ENCODE results near the gene GMDS.

DNA sequence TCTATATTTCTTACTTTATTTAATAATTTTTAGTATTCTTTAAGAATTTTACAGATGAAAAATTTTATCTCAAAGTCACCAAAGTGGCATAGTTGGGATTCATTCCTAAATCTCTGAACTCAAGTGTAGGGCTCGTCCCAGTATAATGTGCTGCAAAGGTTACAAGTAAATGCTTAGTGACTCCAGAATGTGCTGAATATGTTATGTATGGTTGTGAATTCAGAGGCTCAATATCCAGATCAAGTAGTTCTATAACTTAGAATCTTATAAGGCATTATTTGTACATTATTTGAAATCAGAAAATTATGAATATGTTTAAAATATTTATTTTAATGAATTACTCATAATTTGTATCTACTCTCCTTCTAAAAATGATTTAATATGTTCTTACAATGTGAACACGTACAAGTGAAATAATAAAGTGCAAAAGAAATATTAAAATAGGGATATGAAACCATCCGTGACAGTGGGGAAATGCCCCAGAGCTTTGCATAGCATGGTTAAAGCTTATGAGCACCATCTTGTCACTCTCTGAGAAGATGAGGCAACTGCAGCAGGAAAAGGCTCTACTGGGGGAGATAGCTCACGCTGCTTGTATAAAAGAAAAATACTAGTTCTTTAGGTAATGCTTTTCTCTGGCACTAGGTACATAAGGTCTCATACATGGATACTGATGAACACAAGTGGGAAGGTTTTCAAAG is 376.7 kb downstream of the GMDS start:
- TF ChIP-seq POLR2A (IDR thresholded peaks at IDR 0.05; ENCODE audit: low read depth, low read length) (no peak), CTCF (conservative IDR thresholded peaks at IDR 0.05; ENCODE audit: low read depth, low read length) (no peak), RCOR1 (IDR thresholded peaks at IDR 0.05; ENCODE audit: insufficient replicate concordance, low read length) (no peak), MXI1 (IDR thresholded peaks at IDR 0.05; ENCODE audit: borderline replicate concordance, low read depth, low read length) (no peak), SMC3 (IDR thresholded peaks at IDR 0.05; ENCODE audit: low read depth, low read length) (no peak), MAFK (IDR thresholded peaks at IDR 0.05; ENCODE audit: low read depth, low read length) (no peak), FOS (IDR thresholded peaks at IDR 0.05; ENCODE audit: low read depth, low read length) (no peak), RFX5 (IDR thresholded peaks at IDR 0.05; ENCODE audit: low read depth, low read length) (no peak), RAD21 (IDR thresholded peaks at IDR 0.05; ENCODE audit: low read length) (no peak), BHLHE40 (IDR thresholded peaks at IDR 0.05; ENCODE audit: low read depth, low read length) (no peak), ELK1 (IDR thresholded peaks at IDR 0.05; ENCODE audit: borderline replicate concordance, low read depth, low read length) (no peak), CHD1 (IDR thresholded peaks at IDR 0.05; ENCODE audit: low read depth, low read length) (no peak), CEBPB (IDR thresholded peaks at IDR 0.05; ENCODE audit: low read depth, low read length) (no peak)
- TF ChIP-seq, protein P1, sequence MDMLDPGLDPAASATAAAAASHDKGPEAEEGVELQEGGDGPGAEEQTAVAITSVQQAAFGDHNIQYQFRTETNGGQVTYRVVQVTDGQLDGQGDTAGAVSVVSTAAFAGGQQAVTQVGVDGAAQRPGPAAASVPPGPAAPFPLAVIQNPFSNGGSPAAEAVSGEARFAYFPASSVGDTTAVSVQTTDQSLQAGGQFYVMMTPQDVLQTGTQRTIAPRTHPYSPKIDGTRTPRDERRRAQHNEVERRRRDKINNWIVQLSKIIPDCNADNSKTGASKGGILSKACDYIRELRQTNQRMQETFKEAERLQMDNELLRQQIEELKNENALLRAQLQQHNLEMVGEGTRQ (IDR thresholded peaks at IDR 0.05; ENCODE audit: low read depth, low read length): no peak
